ENCODE results near the gene IFI6. TPM values are rescaled to one million over a fixed set of nuclear protein-coding genes. Genes with fewer than 3 reads are reported as not detected.
"Not testable (repeated sequence)": the region's sequence is repeated elsewhere in the genome, so short reads cannot be mapped to it uniquely, and the experiment has no call there.

IFI6 gene
- total RNA-seq, 1 experiment from 2014 or later = 77.4 TPM

DNA sequence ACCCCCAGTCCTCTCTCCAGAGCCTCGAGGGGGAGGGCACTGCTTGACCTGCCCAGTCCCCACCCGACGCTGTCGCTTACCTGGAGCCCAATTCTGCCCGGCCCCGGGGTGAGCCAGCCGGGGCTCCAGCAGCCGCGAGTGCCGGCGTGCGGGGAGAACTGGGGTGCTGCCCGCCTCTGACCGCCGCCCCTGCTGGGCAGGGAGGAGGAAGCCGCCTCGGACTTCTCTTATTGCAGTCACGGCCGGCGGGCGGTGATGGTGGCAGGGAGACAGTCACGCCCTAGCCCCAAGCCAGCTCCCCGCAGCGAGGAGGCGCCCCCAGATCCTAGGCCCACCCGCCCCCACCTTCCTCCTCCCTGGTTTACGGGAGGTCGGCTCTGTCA lies 37.0 kb downstream of the IFI6 start, which contains the start of gene FGR:
Gene FGR, minus strand, starts transcription at position 201 of the 383 bp plus-strand sequence. CDS start 11,269 bp downstream, outside the sequence.
- in situ Hi-C loops (cut with HindIII; ENCODE audit: low pct_unique_long_range_greater_than_20kb, low sequenced_read_pairs) = no loop called here
- DNase-seq (ENCODE audit: low read depth) = no peak

DNA sequence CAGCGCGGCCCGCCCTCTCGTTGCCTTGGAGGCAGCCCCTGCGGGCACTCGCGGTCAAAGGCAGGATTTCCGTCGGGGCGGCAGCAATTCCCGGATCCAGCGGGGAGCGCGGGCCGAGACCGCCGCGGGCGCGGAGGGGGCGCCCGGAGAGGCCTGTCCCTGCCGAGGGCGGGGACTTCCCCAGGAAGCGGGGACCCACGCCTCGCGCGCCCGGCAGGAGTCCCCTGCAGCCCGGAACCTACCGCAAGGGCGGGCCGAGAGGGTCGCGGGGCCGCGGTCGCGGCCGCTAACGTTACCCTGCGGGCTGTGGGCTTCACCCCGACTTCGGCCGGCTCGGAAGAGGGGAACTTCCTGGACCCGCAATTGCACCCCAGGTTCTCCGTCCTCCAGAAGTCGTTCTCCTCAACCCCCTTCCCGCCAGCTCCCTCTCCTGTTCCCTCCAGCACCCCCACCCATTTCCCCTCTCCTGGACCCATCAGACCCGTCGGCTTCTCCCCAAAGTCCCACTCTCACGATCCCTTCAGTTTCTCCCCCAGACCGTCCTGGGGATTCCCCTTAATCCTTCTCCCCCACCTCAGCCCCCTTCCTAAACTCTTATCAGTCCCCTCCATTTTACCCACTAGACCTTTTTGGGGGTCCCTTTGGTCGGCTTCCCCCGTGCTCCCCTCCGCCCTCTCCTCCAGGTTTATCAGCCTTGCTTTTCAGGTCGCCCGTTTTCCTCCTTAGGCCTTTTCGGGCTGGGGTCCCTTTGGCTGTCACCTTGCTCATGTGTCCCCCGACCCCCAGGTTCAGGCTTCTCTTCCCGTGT lies 37.6 kb downstream of the IFI6 start:
- no peak for DNase-seq (ENCODE audit: low read depth)
- in situ Hi-C loops (cut with HindIII; ENCODE audit: low pct_unique_long_range_greater_than_20kb, low sequenced_read_pairs) = no loop called here

DNA sequence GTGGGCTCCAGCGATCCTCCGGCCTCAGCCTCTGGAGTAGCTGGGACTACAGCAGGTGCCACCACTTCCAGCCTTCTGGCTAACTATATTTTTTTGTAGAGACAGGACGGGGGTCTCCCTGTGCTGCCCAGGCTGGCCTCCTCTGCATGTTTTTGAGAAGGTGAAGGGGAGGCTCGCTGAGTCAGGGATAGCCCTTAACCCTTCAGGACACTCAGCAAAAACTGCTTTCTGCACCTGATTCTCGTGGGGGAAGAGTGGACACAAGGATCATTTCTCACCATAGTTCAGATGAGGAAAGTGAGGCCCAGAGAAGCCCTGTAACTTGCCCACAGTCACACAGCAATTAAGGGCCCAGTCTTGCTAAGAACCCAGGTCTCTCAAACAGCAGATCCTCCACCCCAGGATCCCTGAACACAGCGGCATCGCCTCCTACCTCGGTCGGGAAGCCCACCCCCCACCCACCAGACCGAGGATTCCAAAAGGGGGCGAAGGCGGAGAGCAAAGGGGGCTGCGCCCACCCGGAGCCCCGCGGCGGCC lies 38.3 kb downstream of the IFI6 start:
- DNase-seq (ENCODE audit: low read depth) = no peak
- in situ Hi-C loops (cut with HindIII; ENCODE audit: low pct_unique_long_range_greater_than_20kb, low sequenced_read_pairs) = no loop called here

DNA sequence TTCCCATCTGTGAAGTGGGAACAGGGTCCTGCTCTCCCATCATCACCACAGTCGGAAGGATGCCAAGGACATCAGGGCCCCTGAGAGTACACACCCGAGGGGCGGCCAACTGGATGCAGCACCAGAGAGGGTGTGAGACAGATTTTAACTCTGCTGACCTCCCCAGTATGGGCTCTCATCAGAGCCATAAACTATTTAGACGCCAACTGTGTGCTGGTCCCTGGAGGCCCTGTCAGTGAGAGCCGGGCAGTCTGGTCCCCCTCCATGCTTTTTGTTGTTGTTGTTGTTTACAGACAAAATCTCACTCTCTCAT lies 38.7 kb downstream of the IFI6 start:
- DNase-seq (ENCODE audit: low read depth) = no peak
- in situ Hi-C loops (cut with HindIII; ENCODE audit: low pct_unique_long_range_greater_than_20kb, low sequenced_read_pairs) = no loop called here

DNA sequence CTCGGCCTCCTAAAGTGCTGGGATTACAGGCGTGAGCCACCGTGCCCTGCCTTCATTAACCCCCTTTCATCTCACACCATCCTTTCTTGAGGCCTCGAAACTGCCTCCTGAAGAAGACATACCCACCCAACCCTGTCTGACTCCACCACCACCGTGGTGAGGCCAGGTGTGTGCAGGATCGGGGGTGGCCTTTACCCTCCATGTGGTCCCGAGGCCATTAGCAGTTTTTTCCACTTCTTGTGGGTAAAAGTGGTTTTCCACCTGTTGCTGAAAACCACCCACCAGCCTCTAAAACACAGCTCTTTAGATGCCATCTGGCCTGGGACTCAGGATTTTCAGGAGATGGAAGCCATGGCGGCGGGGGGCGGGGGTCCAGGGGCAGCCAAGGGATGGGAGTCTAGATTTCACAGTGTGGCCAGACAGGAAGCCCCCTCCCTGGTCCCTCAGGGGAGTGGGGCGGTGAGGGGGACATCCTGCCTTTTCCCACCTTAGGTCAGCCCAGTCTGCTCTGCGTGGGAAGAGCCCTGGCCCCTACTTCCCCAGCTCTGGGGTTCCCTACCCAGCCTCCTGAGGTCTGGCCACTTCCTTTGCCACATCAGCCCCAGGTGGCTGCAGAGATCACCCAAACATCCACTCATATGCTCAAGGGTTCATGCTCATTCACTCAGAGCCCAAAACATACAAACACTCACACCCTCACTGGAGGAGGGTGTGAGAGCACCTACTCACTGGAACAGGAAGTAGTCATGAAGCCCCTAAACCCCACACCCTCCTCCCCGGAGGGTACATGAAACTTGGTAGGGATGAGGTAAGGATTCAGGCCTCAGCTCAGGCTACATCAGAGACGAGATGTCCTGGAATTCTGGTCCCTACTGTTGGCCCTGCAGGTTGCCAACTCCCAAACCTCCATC lies 39.4 kb downstream of the IFI6 start:
- no peak for DNase-seq (ENCODE audit: low read depth)
- in situ Hi-C loops (cut with HindIII; ENCODE audit: low pct_unique_long_range_greater_than_20kb, low sequenced_read_pairs) = no loop called here

DNA sequence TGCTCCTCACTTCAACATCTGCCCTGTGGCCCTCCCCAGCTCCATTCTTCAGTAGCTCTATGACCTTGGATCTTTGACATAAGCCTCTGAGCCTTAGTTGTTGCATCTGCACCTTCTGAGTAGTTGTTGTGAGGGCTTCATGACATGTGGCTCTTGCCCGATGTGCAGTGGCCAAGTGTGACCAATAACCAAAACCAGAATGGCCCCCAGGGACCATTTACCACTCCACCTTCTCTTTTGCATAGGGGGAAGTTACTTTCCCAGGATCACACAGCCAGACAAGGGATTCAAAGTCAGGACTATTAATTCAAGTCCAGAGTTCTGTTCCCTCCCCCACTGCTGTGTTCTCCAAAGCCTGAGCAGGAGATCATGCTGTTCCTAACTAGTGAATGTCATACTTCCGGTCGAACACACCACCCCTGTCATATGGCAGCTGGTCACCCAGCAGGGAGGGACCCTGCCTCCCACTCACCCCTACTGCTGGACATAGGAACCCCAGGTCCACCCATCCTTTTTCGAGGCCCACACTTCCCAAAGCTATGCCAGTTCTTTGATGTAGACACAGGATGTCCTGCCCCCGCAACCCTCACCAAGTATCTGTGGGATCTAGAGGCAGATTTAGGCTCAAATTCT lies 41.0 kb downstream of the IFI6 start:
- DNase-seq (ENCODE audit: low read depth) = no peak
- in situ Hi-C loops (cut with HindIII; ENCODE audit: low pct_unique_long_range_greater_than_20kb, low sequenced_read_pairs) = no loop called here

DNA sequence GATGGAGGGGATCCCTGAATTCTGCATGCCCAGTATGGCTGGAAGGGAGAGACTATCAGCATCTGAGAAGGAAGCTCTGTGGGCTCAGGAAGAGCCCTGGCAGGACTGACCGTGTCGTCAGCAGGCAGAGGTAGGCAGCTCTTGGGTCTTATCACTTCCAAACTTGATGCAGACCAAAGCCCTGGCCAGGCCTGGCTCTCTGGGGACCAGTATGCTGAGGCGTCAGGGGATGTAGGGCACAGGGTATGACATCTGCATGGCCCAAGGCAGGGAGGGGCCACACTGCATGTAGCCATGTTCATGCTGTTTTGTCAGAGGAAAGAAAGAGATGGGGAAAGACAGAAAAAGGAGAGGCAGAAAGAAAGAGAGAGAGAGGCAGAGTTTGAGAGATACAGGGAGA lies 43.3 kb downstream of the IFI6 start:
- no peak for DNase-seq (ENCODE audit: low read depth)
- in situ Hi-C loops (cut with HindIII; ENCODE audit: low pct_unique_long_range_greater_than_20kb, low sequenced_read_pairs) = no loop called here

DNA sequence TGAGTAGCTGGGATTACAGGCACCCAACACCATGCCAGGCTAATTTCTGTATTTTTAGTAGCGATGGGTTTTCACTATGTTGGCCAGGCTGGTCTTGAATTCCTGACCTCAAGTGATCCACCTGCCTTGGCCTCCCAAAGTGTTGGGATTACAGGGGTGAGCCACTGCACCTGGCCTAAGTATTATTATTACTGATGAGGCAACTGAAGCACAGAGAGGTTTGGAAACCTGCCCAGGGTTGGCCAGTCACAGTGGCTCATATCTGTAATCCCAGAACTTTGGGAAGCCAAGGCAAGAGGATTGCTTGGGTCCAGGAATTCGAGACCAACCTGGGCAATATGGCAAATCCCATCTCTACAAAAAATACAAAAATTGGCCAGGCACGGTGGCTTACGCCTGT lies 44.3 kb downstream of the IFI6 start:
- in situ Hi-C loops (cut with HindIII; ENCODE audit: low pct_unique_long_range_greater_than_20kb, low sequenced_read_pairs); DNase-seq (ENCODE audit: low read depth): not testable (repeated sequence)

DNA sequence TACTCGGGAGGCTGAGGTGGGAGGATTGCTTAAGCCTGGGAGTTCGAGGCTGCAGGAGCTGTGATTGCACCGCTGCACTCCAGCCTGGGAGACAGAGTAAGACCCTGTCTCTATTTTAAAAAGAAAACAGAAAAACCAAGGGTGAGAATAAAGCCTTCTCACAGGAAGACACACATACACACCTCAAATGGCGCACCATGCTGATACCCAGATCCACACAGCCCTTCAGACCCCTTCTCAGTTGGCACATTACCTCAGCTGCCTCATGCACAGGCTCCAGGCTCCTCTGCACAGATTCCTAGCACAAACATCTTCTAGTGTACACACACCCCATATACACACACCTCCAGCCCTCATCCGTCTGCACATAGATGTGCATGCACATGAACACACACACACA lies 44.9 kb downstream of the IFI6 start:
- in situ Hi-C loops (cut with HindIII; ENCODE audit: low pct_unique_long_range_greater_than_20kb, low sequenced_read_pairs) = no loop called here
- DNase-seq (ENCODE audit: low read depth) = no peak

DNA sequence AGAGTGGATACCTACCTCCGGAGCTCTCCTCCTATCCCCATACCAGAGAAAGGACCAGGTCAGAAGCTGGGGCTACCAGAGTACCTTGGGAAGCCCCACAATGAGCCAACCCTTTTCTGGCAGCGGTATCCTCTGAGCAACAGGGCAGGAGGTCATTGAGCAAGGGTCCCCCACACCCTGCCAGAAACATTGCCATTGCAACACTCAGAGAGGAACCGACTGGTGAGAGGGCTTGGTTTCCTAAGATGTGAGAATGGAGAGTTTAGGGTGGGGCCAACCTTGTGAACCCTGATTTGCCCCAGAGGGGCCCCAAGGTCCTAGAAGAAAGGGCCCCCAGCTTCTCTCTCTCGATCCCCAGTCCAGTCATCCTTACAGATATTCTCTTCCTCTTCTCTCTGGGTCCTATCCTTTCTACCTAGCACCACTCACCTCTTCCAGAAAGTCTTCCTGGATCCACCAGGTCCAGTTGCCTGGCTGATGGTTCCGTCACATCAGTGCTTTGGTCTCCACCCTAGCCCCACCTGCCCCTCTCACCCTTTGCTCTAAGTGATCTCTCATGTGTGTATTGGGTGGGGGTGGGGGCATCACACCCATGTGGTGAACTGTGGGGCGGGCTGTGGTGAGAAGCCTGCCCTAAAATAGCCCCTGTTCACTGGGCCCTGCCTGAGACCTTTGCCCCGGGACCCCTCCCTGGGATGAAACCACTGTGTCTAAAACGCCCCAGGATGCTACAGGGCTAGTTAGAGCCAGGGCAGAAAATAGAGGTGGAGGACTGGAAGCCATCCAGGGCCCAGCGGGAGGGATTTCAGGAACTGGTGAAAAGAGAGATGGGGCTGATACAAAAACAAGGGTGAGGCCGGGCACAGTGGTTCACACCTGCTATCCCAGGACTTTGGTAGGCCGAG lies 45.7 kb downstream of the IFI6 start:
- in situ Hi-C loops (cut with HindIII; ENCODE audit: low pct_unique_long_range_greater_than_20kb, low sequenced_read_pairs) = no loop called here
- DNase-seq (ENCODE audit: low read depth) = no peak

DNA sequence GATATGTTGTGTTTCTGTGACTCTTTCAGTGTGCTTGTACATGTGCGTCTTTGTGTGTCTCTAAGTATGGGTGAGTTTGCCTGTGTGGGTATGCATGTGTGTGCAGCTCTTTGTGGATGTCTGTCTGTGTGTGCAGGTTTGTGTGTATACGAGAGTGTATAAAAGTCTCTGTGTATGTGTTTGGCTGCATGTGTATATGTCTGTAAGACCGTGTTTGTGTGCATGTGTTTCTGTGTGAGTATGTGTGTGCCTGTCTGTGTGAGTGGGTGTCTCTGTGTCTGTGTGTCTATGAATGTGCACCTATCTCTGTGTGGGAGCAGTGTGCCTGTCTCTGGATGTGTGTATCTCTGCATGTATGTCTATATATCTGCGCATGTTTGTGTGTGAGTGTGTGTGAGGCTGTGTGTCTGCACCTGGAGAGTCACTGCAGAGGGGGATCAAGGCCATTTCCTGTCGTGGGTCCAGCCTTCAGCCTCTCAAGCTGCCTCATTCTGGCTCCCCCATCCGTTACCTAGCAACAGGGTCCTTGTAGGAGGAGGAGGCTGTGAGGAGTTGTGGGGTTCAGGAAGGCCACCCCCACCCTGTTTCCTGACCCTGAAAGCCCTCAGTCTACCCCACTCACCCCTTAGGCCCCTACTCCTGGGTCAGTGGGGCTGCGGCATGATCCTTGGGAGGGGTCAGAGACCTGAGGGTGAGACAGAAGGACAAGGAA lies 47.4 kb downstream of the IFI6 start:
- DNase-seq (ENCODE audit: low read depth) = no peak
- in situ Hi-C loops (cut with HindIII; ENCODE audit: low pct_unique_long_range_greater_than_20kb, low sequenced_read_pairs) = no loop called here

DNA sequence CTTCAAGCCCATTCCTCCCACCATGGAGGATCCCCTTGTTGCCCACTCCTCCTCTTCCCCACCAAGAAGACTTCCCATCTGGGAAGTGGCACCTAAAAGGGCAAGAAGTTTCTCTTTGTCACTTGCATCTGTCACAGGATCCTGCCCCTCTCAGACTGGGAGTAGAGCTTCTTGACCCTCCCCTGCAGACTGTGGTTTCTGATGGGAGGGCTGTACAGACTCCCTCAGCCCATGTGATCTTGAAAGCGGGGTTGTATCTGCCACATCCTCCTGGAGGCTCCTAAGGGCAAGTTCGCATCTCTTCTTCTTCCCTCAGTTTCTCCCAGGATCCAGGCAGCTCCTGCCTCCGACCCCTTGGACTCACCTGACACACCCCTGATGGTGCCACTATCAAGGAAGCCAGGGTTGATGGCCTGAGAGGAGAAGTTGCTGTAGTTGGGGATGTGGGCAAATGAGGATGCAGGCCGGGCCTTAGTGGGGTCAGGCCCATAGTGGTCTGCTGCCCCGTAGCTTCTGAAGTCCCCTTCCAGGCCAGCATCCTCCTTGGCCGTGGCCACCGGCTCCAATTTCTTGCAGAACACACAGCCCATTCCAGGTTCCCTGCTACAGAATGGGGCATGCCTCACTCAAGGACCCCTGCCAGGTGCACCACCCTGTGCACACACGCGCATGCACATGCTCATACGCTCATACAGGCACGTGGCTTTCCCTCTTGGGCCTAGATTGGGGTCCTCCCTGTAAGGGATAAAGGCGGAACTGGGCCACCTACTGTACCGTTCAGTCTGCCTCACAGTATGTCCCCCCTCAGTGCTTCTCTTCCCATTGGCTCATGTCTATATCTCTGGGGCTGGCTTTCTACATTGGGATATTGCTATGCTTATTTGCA lies 48.4 kb downstream of the IFI6 start:
- no peak for DNase-seq (ENCODE audit: low read depth)
- in situ Hi-C loops (cut with HindIII; ENCODE audit: low pct_unique_long_range_greater_than_20kb, low sequenced_read_pairs) = no loop called here

DNA sequence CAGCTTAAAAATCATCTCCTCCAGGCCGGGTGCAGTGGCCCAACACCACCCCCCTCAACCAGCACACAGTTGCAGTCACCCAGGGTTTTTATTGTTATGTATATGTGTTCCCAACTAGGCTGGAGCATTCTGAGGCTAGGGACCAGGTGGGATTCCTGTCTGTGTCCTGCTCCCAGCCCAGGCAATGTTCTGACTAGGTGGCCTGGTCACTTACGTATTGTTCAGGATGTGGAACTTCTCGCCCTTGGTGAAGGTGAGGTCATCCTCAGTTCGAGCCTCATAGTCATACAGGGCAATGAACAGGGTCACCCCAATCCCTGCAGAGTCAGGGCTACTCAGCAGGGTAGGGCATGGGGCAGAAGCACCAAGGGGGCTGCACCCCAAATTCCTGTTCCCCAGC lies 49.2 kb downstream of the IFI6 start:
- no peak for DNase-seq (ENCODE audit: low read depth)
- in situ Hi-C loops (cut with HindIII; ENCODE audit: low pct_unique_long_range_greater_than_20kb, low sequenced_read_pairs) = no loop called here

DNA sequence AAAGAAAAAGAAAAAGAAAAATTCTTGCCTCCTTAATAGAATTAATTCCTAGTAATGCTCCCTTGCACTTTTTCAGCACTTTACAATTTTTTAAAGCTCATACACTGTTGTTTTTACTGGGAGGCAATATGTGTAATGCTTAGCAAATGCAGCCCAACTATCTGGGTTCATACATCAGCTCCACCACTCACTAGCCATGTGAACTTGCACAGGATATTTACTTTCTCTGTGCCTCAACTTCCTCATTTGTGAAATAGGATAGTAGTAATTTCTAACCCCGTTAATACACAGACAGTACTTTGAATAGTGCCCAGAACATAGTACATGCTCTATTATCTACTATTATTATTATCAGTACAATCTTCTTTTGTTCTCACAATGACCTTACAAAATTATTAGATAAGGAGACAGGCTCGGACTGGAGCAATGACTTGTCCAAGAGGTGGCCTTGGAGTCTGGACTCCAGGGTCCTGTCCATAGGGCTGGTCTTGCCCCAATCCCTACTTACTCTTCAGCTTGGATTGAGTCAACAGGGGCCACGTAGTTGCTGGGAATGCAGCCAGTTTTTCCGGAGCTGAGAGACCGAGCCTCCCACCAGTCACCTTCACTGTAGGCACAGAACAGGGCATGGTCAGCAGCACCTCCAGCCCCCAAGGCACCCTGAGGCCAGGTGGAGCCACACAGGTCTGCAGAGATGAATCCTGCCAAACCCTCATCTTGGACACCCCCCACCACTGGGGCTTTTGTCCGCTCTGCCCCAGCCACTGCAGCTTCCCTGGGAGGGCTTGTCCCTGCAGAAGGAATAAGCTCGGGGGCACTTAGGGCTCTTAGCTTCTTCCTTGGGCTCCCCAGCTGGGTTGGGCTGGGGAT lies 50.7 kb downstream of the IFI6 start:
- in situ Hi-C loops (cut with HindIII; ENCODE audit: low pct_unique_long_range_greater_than_20kb, low sequenced_read_pairs) = no loop called here
- DNase-seq (ENCODE audit: low read depth) = no peak

DNA sequence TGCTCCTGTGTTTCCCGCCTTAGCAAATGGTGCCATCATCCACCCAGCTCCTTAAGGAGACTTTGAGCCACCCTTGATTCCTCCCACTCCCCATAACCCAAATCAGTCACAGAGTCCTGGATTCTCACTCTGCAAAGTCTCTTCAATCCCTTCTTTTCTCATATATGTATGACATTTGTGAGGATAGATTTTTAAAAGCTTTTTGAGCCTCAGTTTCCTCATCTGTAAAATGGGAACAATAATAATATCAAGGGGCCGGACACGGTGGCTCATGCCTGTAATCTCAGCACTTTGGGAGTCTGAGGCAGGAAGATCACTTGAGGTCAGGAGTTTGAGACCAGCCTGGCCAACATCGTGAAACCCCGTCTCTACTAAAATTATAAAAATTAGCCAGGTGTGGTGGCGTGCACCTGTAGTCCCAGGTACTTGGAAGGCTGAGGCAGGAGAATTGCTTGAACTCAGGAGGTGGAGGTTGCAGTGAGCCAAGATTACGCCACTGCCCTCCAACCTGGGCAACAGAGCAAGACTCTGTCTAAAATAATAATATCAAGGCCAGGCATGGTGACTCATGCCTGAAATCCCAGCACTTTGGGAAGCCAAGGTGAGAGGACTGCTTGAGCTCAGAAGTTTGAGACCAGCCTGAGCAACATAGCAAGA lies 52.1 kb downstream of the IFI6 start:
- DNase-seq (ENCODE audit: low read depth); in situ Hi-C loops (cut with HindIII; ENCODE audit: low pct_unique_long_range_greater_than_20kb, low sequenced_read_pairs): not testable (repeated sequence)

Data from Caki2 (cell line).